ENCODE results near the gene FAM174B. TPM values are rescaled to one million over a fixed set of nuclear protein-coding genes. Genes with fewer than 3 reads are reported as not detected.

Gene FAM174B
- total and polyA plus RNA-seq, 9 donors = 2.5 to 31.5 (median 15.4) TPM

Other genes starting within 250 kb of the FAM174B start
- 100 to 1,000 TPM in 4 of 7 donors, 10 to 100 TPM in 3; 83.8 to 146 (median 106) TPM for gene CHD2, start 244.5 kb upstream of the FAM174B start, total RNA-seq
- gene CHD2, start 244.5 kb upstream of the FAM174B start, polyA plus RNA-seq = 10 to 100 TPM; 43.6 to 73.9 TPM

All from ovary (tissue), 9 donors.